Calu3 (cell line): ENCODE measurements around the gene TEX14. TPM values are rescaled to one million over a fixed set of nuclear protein-coding genes. Genes with fewer than 3 reads are reported as not detected.
"Not testable (repeated sequence)": the region's sequence is repeated elsewhere in the genome, so short reads cannot be mapped to it uniquely, and the experiment has no call there.

Experiments
- BruUV-seq: library from RNA; stranded (reverse); fragments of 400-500 nt; replicated peaks from 2 replicates; lab custom pipeline; 2021; lab: Mats Ljungman, UMichigan
- CTCF ChIA-PET: fragments of 300-600 bp; sonication (Branson Sonifier 250); formaldehyde crosslinking; loops from one replicate; lab custom pipeline; 2022; ENCODE audit warnings: antibody characterized with exemption; lab: Charles Lee
- DNase-seq: peaks from one replicate; pipeline ENCODE4 v3.0.0; 2022
- H3K27ac Mint-ChIP-seq: one replicate; pipeline ENCODE4 v1.8.0; 2022; ENCODE audit warnings: mixed read lengths; ENCODE audit not compliant: unreplicated experiment
- H3K27me3 Mint-ChIP-seq: one replicate; pipeline ENCODE4 v1.8.0; 2022; ENCODE audit warnings: mixed read lengths; ENCODE audit not compliant: unreplicated experiment
- H3K36me3 Mint-ChIP-seq: one replicate; pipeline ENCODE4 v1.8.0; 2022; ENCODE audit warnings: mild to moderate bottlenecking, moderate library complexity, mixed read lengths; ENCODE audit not compliant: insufficient read depth, unreplicated experiment
- H3K4me1 Mint-ChIP-seq: one replicate; pipeline ENCODE4 v1.8.0; 2022; ENCODE audit warnings: mild to moderate bottlenecking, low read depth, mixed read lengths; ENCODE audit not compliant: unreplicated experiment
- H3K4me3 Mint-ChIP-seq: one replicate; pipeline ENCODE4 v1.8.0; 2022; ENCODE audit warnings: mild to moderate bottlenecking, low read depth, moderate library complexity, mixed read lengths; ENCODE audit not compliant: unreplicated experiment
- H3K9me3 Mint-ChIP-seq: one replicate; pipeline ENCODE4 v1.8.0; 2022; ENCODE audit warnings: low read depth, mixed read lengths; ENCODE audit not compliant: unreplicated experiment
- intact Hi-C: fragments of 100-400 bp; cut with micrococcal nuclease; formaldehyde crosslinking; loops from one replicate; pipeline ENCODE4 v1.10.0; 2022; ENCODE audit not compliant: unreplicated experiment
- total RNA-seq: library from RNA; stranded (reverse); gene quantifications from 2 replicates; pipeline ENCODE4 v1.2.3, GENCODE V29; 2022
- TF ChIP-seq, protein P1 (sequence below): fragments of 200-600 bp; IDR thresholded peaks from one replicate; pipeline ENCODE4 v1.8.0; 2022; ENCODE audit warnings: antibody characterized with exemption; ENCODE audit not compliant: unreplicated experiment

TEX14 gene
- total RNA-seq, 1 experiment from 2014 or later, result 0.07 TPM

DNA sequence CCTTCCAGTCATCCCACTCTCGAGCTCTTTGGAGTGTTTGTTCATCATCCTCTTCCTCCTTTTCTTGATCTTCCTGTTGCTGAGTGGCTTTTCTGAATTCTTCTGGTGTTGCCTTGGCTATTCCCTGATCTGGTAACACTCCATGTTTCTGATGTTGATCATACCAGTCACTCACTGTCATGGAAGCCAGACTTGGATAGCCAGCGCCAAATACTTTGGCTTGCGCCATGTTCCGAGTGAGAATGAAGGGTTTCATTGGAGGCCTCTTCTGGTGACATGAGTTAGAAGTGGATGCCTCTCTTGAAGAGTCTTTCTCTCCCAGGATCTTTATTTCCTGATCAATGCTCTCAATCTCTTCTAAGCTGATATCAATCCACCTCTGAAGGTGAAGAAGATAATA is 31.2 kb downstream of the TEX14 start:
- TF ChIP-seq, protein P1, sequence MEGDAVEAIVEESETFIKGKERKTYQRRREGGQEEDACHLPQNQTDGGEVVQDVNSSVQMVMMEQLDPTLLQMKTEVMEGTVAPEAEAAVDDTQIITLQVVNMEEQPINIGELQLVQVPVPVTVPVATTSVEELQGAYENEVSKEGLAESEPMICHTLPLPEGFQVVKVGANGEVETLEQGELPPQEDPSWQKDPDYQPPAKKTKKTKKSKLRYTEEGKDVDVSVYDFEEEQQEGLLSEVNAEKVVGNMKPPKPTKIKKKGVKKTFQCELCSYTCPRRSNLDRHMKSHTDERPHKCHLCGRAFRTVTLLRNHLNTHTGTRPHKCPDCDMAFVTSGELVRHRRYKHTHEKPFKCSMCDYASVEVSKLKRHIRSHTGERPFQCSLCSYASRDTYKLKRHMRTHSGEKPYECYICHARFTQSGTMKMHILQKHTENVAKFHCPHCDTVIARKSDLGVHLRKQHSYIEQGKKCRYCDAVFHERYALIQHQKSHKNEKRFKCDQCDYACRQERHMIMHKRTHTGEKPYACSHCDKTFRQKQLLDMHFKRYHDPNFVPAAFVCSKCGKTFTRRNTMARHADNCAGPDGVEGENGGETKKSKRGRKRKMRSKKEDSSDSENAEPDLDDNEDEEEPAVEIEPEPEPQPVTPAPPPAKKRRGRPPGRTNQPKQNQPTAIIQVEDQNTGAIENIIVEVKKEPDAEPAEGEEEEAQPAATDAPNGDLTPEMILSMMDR, result no peak
- no peak overlapping the region for H3K27ac Mint-ChIP-seq
- no peaks in the 10 kb centered on the region for H3K4me1 Mint-ChIP-seq
- no peak for DNase-seq
- CTCF ChIA-PET, result no interaction called here
- peaks cover 25% of the 10 kb centered on the region for H3K36me3 Mint-ChIP-seq
- intact Hi-C loops, result no loop called here
- H3K9me3 Mint-ChIP-seq, result no peaks in the 10 kb centered on the region
- no peaks in the 10 kb centered on the region for H3K27me3 Mint-ChIP-seq
- H3K4me3 Mint-ChIP-seq, result no peak overlapping the region
- BruUV-seq, result no TSS peak

DNA sequence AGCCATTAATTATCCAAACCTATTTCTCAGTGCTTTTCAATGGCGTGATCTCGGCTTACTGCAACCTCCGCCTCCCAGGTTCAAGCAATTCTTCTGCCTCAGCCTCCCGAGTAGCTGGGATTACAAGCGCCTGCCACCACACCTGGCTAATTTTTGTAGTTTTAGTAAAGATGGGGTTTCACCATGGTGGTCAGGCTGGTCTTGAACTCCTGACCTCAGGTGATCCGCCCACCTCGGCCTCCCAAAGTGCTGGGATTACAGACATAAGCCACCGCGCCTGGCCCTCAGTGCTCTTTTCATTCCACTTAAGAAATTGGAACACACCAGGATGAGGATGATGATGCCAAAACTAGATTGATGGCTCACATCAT is 32.1 kb downstream of the TEX14 start:
- CTCF ChIA-PET, result not testable (repeated sequence)

DNA sequence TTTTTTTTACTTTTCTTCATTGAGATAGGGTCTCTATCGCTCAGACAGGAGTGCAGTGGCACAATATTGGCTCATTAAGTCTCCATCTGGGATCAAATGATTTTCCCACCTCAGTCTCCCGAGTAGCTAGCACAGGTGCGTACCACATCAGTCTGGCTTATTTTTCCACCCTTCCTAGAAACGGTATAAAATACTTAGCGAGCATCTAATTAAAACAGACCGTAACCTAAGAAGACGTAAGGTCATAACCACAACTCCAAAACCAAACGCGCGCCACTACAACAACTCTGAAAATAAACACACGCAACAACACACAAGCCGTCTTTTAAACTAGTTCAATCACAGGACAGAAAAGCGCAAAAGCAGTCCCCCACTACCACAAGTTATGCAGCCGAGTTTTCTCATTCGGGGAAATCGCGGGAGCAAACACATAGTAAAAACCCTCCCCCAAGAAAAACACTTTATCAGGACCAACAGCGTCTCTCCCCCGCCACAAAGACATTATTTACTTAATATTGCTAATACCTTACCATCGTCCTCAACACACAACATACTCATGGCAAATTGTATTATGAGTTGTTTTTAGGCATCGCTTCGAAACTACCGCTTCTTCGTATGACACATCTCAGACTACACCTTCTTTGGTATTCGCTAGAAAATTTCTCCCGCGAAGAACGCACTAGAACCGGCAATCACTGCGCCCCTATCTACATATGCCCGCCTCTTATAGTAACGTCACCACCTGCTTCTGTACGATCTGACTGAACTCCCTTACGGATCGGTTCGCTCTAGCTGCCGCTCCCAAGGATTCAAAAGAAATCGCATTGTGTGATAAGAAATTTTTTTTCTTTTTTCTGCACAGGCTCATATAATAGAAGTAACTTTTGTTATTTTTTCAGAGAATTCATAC is 32.8 kb downstream of the TEX14 start:
- intact Hi-C loops, result no loop called here
- TF ChIP-seq, protein P1, result no peak
- Mint-ChIP-seq H3K27ac (peak overlapping the region; percentile 98), H3K27me3 (no peaks in the 10 kb centered on the region), H3K36me3 (peaks cover 25% of the 10 kb centered on the region), H3K4me3 (peak overlapping the region; percentile 63), H3K4me1 (no peaks in the 10 kb centered on the region), H3K9me3 (no peaks in the 10 kb centered on the region)
- TSS peak; percentile 100 for BruUV-seq
- CTCF ChIA-PET, result interaction anchor here (0.7 to 0.9 kb wide), 2 partner anchors 61 to 67 kb away, joined by 3 to 4 read pairs; no protein-coding TSS in a partner anchor
- DNase-seq, result peak; percentile 65

More for the DNA sequence above, 32.1 kb downstream of the TEX14 start:
- intact Hi-C loops, H3K9me3 Mint-ChIP-seq, H3K4me1 Mint-ChIP-seq, H3K27me3 Mint-ChIP-seq, BruUV-seq, DNase-seq: not testable (repeated sequence)
- H3K27ac Mint-ChIP-seq, result peak overlapping the region; percentile 98
- H3K4me3 Mint-ChIP-seq, result peak overlapping the region; percentile 63
- peaks cover 25% of the 10 kb centered on the region for H3K36me3 Mint-ChIP-seq

DNA sequence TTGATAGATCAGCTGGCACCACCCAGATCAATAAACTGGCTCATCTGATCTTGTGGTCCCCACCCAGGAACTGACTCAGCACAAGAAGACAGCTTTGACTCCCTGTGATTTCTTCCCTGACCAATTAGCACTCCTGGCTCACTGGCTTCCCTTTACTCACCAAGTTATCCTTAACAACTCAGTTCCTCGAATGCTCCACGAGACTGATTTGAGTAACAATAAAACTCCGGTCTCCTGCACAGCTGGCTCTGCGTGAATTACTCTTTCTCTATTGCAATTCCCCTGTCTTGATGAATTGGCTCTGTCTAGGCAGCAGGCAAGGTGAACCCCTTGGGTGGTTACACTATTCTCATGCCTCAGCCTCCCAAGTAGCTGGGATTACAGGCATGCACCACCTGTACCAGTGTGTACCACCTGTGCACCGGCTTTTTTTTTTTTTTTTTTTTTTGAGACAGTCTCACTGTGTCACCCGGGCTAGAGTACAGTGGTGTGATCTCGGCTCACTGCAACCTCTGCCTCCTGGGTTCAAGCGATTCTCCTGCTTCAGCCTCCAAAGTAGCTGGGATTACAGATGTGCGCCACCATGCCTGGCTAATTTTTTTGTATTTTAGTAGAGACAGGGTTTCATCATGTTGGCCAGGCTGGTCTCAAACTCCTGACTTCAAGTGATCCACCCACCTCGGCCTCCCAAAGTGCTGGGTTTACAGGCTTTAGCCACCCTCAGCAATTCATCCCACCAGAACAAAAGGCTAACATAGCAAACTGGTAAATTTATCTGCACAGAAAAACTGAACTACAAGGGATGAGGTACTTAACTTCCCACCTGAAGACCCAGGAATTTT is 33.7 kb downstream of the TEX14 start:
- H3K27me3 Mint-ChIP-seq, DNase-seq, intact Hi-C loops, BruUV-seq, H3K4me1 Mint-ChIP-seq, H3K9me3 Mint-ChIP-seq: not testable (repeated sequence)
- peak overlapping the region; percentile 63 for H3K4me3 Mint-ChIP-seq
- peaks cover 25% of the 10 kb centered on the region for H3K36me3 Mint-ChIP-seq
- peak overlapping the region; percentile 98 for H3K27ac Mint-ChIP-seq
- CTCF ChIA-PET, result interaction anchor here (0.7 to 0.9 kb wide), 2 partner anchors 60 to 68 kb away, joined by 3 to 4 read pairs; no protein-coding TSS in a partner anchor

DNA sequence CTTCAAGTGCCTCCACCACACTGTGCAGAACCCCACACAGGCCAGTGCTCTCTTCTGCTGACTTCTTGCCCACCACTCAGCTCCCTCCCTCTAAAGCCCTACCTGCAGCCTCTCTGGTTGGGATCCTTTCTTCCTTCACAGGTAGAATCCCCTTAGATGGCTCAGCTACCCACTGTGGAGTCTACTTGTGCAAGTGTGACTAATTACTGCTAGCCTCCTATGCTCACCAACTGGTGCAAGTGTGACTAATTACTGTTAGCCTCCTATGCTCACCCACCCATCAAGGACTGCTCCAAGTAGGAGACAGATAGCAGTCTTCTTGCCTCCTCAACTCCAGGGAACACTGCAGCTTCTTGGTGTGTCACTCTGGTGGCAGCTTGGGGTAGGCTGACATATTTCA is 43.6 kb downstream of the TEX14 start:
- no peak overlapping the region for H3K4me3 Mint-ChIP-seq
- TF ChIP-seq, protein P1, result no peak
- CTCF ChIA-PET, result interaction anchor here (0.7 kb wide), 1 partner anchor 59 kb away, joined by 4 read pairs; no protein-coding TSS in a partner anchor
- no peaks in the 10 kb centered on the region for H3K9me3 Mint-ChIP-seq
- BruUV-seq, result no TSS peak
- intact Hi-C loops, result no loop called here
- H3K4me1 Mint-ChIP-seq, result no peaks in the 10 kb centered on the region
- no peak overlapping the region for H3K27ac Mint-ChIP-seq
- no peak for DNase-seq
- no peaks in the 10 kb centered on the region for H3K27me3 Mint-ChIP-seq
- H3K36me3 Mint-ChIP-seq, result no peaks in the 10 kb centered on the region
